ENCODE data around the gene GP1BB.
"Not testable (repeated sequence)": the region's sequence is repeated elsewhere in the genome, so short reads cannot be mapped to it uniquely, and the experiment has no call there.

Gene GP1BB

GRCh38 chr22:19694696-19695095, 28.6 kb upstream of the GP1BB start:
- no peak for TF ChIP-seq CTCF (conservative IDR thresholded peaks at IDR 0.05)
- H3K27ac ChIP-seq, result no peak overlapping the region

GRCh38 chr22:19696504-19697276, 26.6 kb upstream of the GP1BB start:
- no peak for TF ChIP-seq CTCF (conservative IDR thresholded peaks at IDR 0.05)
- no peak overlapping the region for H3K27ac ChIP-seq

GRCh38 chr22:19697871-19698270, 25.5 kb upstream of the GP1BB start:
- not testable (repeated sequence) for H3K27ac ChIP-seq

GRCh38 chr22:19700790-19701419, 22.4 kb upstream of the GP1BB start:
- no peak for TF ChIP-seq CTCF (conservative IDR thresholded peaks at IDR 0.05)
- H3K27ac ChIP-seq, result no peak overlapping the region

- no peak overlapping the region for H3K27ac ChIP-seq
- TF ChIP-seq CTCF (conservative IDR thresholded peaks at IDR 0.05), result no peak
Measured at GRCh38 chr22:19701420-19702145, 21.8 kb upstream of the GP1BB start.

GRCh38 chr22:19703869-19704268, 19.5 kb upstream of the GP1BB start:
- no peak overlapping the region for H3K27ac ChIP-seq
- TF ChIP-seq CTCF (conservative IDR thresholded peaks at IDR 0.05), result no peak

GRCh38 chr22:19704355-19705015, 18.9 kb upstream of the GP1BB start:
- TF ChIP-seq CTCF (conservative IDR thresholded peaks at IDR 0.05), result no peak
- no peak overlapping the region for H3K27ac ChIP-seq
